HepG2 (cell line): ENCODE measurements around the gene NAV2. TPM values are rescaled to one million over a fixed set of nuclear protein-coding genes. Genes with fewer than 3 reads are reported as not detected.

Experiments
- ATAC-seq: fragments of 200-7000 bp; cut with Tn5 transposase; 3 replicates; pipeline ENCODE4 v1.9.1; 2020; ENCODE audit warnings: mild to moderate bottlenecking, moderate library complexity
- BruUV-seq: library from RNA; stranded (reverse); fragments of 400-500 nt; replicated peaks from 2 replicates; lab custom pipeline; 2021; lab: Mats Ljungman, UMichigan
- CTCF ChIA-PET: fragments of 300-600 bp; formaldehyde crosslinking; extraction: SDS; loops from one replicate; lab custom pipeline; 2021; ENCODE audit warnings: low total read pairs, inconsistent platforms, low intra/inter-chr PET ratio; lab: Yijun Ruan, JAX
- POLR2A ChIA-PET: fragments of 350-600 bp; sonication (Branson Sonifier 250); formaldehyde crosslinking; loops from one replicate; lab custom pipeline; 2020; ENCODE audit warnings: antibody characterized with exemption, inconsistent platforms; lab: Yijun Ruan, JAX
- DNase-seq: peaks from one replicate; pipeline ENCODE4 v3.0.0-alpha.2; 2015; ENCODE audit warnings: low spot score
- FAIRE-seq: peaks from 3 replicates; lab custom pipeline; 2011; peaks lifted over from hg19 to GRCh38; lab: Jason Lieb, UNC
- H2AFZ ChIP-seq: one replicate; pipeline ENCODE4 v1.6.1; 2011; ENCODE audit warnings: low read length, inconsistent platforms
- H3K27ac ChIP-seq: fragments of 300-600 bp; 3 replicates; pipeline ENCODE4 v1.8.0; 2011; ENCODE audit warnings: mixed run types, mild to moderate bottlenecking, mixed read lengths, low read length, inconsistent platforms; ENCODE audit not compliant: insufficient read depth; ENCODE audit errors: extremely low read length
- H3K27me3 ChIP-seq, 2 experiments: fragments of 200-600 bp in 1 of 2; 2 replicates in 1 of 2; 3 replicates in 1 of 2; pipeline versions ENCODE4 v1.6.0 to v1.8.0; 2011; ENCODE audit warnings: low read length in 2 of 2, mild to moderate bottlenecking in 2 of 2, moderate library complexity in 2 of 2, inconsistent platforms in 1 of 2; ENCODE audit not compliant: insufficient read depth in 2 of 2, control insufficient read depth in 1 of 2
- H3K36me3 ChIP-seq, 2 experiments: fragments of 200-600 bp in 1 of 2; replicated peaks in 1 of 2; 2 replicates in 1 of 2; 3 replicates in 1 of 2; pipeline versions ENCODE4 v1.5.1 to v1.8.0; 2011; ENCODE audit warnings: low read length in 2 of 2, inconsistent platforms in 1 of 2; ENCODE audit not compliant: insufficient read depth in 2 of 2, control insufficient read depth in 1 of 2
- H3K4me1 ChIP-seq: 2 replicates; pipeline ENCODE4 v1.5.1; 2012; ENCODE audit warnings: low read length, inconsistent platforms; ENCODE audit not compliant: insufficient read depth
- H3K4me2 ChIP-seq: 2 replicates; pipeline ENCODE4 v1.6.0; 2011; ENCODE audit warnings: low read depth, low read length, inconsistent platforms
- H3K4me3 ChIP-seq, 3 experiments: fragments of 200-600 bp in 1 of 3; sonication (generic), shearing (Covaris generic) in 1 of 3; replicated peaks in 1 of 3; 2 replicates each; pipeline ENCODE4 v1.5.1; 2011 to 2016; ENCODE audit warnings: low read length in 3 of 3, inconsistent platforms in 2 of 3, low read depth in 2 of 3, mild to moderate bottlenecking in 2 of 3, control low read depth in 1 of 3, mixed read lengths in 1 of 3; ENCODE audit not compliant: insufficient read depth in 1 of 3
- H3K79me2 ChIP-seq: one replicate; pipeline ENCODE4 v1.6.1; 2011; ENCODE audit warnings: low read length, inconsistent platforms; ENCODE audit not compliant: insufficient read depth
- H3K9ac ChIP-seq: 2 replicates; pipeline ENCODE4 v1.6.0; 2011; ENCODE audit warnings: mild to moderate bottlenecking, low read depth, low read length, inconsistent platforms; ENCODE audit not compliant: insufficient read depth
- H3K9me3 ChIP-seq: 2 replicates; pipeline ENCODE4 v1.5.1; 2012; ENCODE audit warnings: mild to moderate bottlenecking, low read length
- H4K20me1 ChIP-seq: 2 replicates; pipeline ENCODE4 v1.6.0; 2011; ENCODE audit warnings: inconsistent platforms, mild to moderate bottlenecking, low read length, moderate library complexity; ENCODE audit not compliant: insufficient read depth
- BCL6 ChIP-seq: IDR thresholded peaks from 2 replicates; pipeline ENCODE4 v1.6.1; 2016; ENCODE audit warnings: missing genetic modification reagents, missing compliant biosample characterization
- CBFB ChIP-seq: sonication (generic); formaldehyde crosslinking; IDR thresholded peaks from 2 replicates; pipeline ENCODE4 v1.4.0; 2020; ENCODE audit warnings: missing genetic modification reagents
- EED ChIP-seq: sonication (generic); formaldehyde crosslinking; IDR thresholded peaks from 2 replicates; pipeline ENCODE4 v1.5.0; 2020; ENCODE audit warnings: mild to moderate bottlenecking, missing genetic modification reagents
- ELF4 ChIP-seq: sonication (generic); formaldehyde crosslinking; IDR thresholded peaks from 2 replicates; pipeline ENCODE4 v1.5.0; 2020; ENCODE audit warnings: missing genetic modification reagents, mild to moderate bottlenecking, moderate library complexity, borderline replicate concordance
- HMG20B ChIP-seq: conservative IDR thresholded peaks from 2 replicates; pipeline ENCODE4 v1.6.1; 2016; ENCODE audit warnings: missing genetic modification reagents, missing compliant biosample characterization
- HOXD1 ChIP-seq: sonication (generic); formaldehyde crosslinking; IDR thresholded peaks from 2 replicates; pipeline ENCODE4 v1.5.0; 2020; ENCODE audit warnings: missing genetic modification reagents
- MED1 ChIP-seq: sonication (generic); formaldehyde crosslinking; IDR thresholded peaks from 2 replicates; pipeline ENCODE4 v1.4.0; 2020; ENCODE audit warnings: missing genetic modification reagents
- RARG ChIP-seq: sonication (generic); formaldehyde crosslinking; IDR thresholded peaks from 2 replicates; pipeline ENCODE4 v1.4.0; 2020; ENCODE audit warnings: low read depth, mild to moderate bottlenecking, missing genetic modification reagents
- RBM22 ChIP-seq: fragments of 200-400 bp; formaldehyde crosslinking; optimal IDR thresholded peaks from 2 replicates; pipeline ENCODE3; 2017; ENCODE audit warnings: mild to moderate bottlenecking, low read length, moderate library complexity
- REXO4 ChIP-seq: sonication (generic); formaldehyde crosslinking; IDR thresholded peaks from 2 replicates; pipeline ENCODE4 v1.8.0; 2022; ENCODE audit warnings: missing genetic modification reagents, mild to moderate bottlenecking, borderline replicate concordance
- RFXANK ChIP-seq: IDR thresholded peaks from 2 replicates; pipeline ENCODE4 v1.6.1; 2016
- RNF2 ChIP-seq: fragments of 450-650 bp; conservative IDR thresholded peaks from 2 replicates; pipeline ENCODE4 v1.6.1; 2016; ENCODE audit warnings: low read depth
- THYN1 ChIP-seq: sonication (generic); formaldehyde crosslinking; IDR thresholded peaks from 2 replicates; pipeline ENCODE4 v1.8.1; 2023; ENCODE audit warnings: low read depth, mild to moderate bottlenecking, moderate library complexity, missing genetic modification reagents, borderline replicate concordance
- ZNF234 ChIP-seq: sonication (generic); formaldehyde crosslinking; conservative IDR thresholded peaks from 2 replicates; pipeline ENCODE4 v1.5.1; 2020; ENCODE audit warnings: mild to moderate bottlenecking, missing genetic modification reagents
- ZNF558 ChIP-seq: sonication (generic); formaldehyde crosslinking; IDR thresholded peaks from 2 replicates; pipeline ENCODE4 v1.9.0; 2022; ENCODE audit warnings: mild to moderate bottlenecking, missing genetic modification reagents, borderline replicate concordance
- WGBS: methylation state at CpG from one replicate; pipeline ENCODE4 v1.1.6; 2017; ENCODE audit warnings: low lambda C conversion rate; 5-methylcytosine and 5-hydroxymethylcytosine counted together
- in situ Hi-C: cut with HindIII; loops from 2 replicates; pipeline ENCODE4 v1.10.0; 2017; ENCODE audit warnings: low pct_unique_long_range_greater_than_20kb; ENCODE audit not compliant: extremely low pct_ligation_motif_present
- intact Hi-C: fragments of 100-400 bp; cut with micrococcal nuclease; formaldehyde crosslinking; loops from one replicate; pipeline ENCODE4 v1.10.0; 2022; ENCODE audit not compliant: unreplicated experiment
- polyA plus RNA-seq, 8 experiments: library from polyadenylated mRNA; depleted of rRNA in 3 of 8; stranded (reverse) in 7 of 8; unstranded in 1 of 8; fragments of >200 nt; fragmentation: Illumina TruSeq in 4 of 8; extraction: Trizol in 4 of 8; gene quantifications; 2 replicates each; pipeline versions ENCODE4 v1.2.1 to v1.2.3, GENCODE V29; 2011 to 2016; ENCODE audit warnings: low read depth in 4 of 8, missing spikeins in 1 of 8, mixed read lengths in 1 of 8; ENCODE audit not compliant: insufficient read depth in 1 of 8
- total RNA-seq, 5 experiments: library from RNA; depleted of rRNA; stranded (reverse); fragments of >200 nt; fragmentation: Illumina TruSeq; extraction: Trizol; gene quantifications; 2 replicates each; pipeline ENCODE4 v1.2.3, GENCODE V29; 2016; ENCODE audit warnings: low read depth in 1 of 5
- TF ChIP-seq, protein P1 (sequence below): IDR thresholded peaks from 2 replicates; pipeline ENCODE4 v1.6.1; 2016; ENCODE audit warnings: mild to moderate bottlenecking
- TF ChIP-seq, protein P2 (sequence below): sonication (generic); formaldehyde crosslinking; IDR thresholded peaks from 2 replicates; pipeline ENCODE4 v1.4.0; 2020; ENCODE audit warnings: missing genetic modification reagents, mild to moderate bottlenecking, borderline replicate concordance
- TF ChIP-seq, protein P3 (sequence below): sonication (generic); formaldehyde crosslinking; IDR thresholded peaks from 2 replicates; pipeline ENCODE4 v1.4.0; 2020; ENCODE audit warnings: low read depth, mild to moderate bottlenecking, missing genetic modification reagents

The NAV2 gene
- total and polyA plus RNA-seq, 2 of the 13 experiments (the other 11 are each of a cell fraction or from before 2014, with no cell fraction given) = 9.3 to 34.6 TPM

DNA sequence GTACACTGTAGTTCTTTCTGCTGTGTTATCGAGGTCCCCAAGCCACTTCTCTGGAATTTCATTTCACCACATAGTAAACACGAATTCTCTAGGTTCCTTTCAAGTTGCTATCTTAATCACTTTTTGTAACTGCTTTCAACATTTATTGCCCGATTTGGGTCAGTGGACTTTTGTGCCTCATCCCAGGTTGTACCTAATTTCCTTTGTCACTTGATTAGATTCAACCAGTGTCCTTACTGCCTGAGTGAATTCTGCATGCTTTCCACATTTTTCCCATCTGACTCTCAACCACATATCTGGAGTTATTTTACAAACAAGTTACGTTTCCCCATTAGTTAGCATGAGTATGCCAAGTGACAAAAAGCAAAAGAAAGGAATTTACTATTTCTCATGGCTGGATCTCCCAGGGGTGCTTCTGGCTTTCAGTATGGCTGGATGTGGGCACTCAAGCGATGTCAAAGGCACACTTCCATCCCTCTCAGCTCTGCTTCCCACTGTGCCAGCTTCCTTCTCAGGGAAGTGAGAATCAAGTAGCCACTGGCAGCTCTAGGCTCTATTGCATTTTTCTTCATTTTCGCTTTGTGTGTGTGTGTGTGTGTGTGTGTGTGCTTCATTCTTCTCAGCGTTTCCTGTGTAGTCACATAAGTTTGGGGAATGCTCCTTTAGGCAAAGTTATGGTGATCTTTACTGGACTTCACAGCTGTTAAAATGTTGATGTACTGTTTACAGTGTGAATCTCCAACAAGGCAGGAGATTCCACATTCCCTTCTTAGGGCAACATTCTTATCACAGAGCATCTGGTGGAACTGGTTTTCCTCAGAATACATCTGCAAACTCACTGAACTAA, 318.7 kb downstream of the NAV2 start (continued):
- TF ChIP-seq, protein P1, sequence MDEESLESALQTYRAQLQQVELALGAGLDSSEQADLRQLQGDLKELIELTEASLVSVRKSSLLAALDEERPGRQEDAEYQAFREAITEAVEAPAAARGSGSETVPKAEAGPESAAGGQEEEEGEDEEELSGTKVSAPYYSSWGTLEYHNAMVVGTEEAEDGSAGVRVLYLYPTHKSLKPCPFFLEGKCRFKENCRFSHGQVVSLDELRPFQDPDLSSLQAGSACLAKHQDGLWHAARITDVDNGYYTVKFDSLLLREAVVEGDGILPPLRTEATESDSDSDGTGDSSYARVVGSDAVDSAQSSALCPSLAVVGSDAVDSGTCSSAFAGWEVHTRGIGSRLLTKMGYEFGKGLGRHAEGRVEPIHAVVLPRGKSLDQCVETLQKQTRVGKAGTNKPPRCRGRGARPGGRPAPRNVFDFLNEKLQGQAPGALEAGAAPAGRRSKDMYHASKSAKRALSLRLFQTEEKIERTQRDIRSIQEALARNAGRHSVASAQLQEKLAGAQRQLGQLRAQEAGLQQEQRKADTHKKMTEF (CRISPR knock-in tag) = no peak
- TF ChIP-seq RNF2 (no peak), MED1 (CRISPR knock-in tag) (peak; percentile 57), HMG20B (CRISPR knock-in tag) (0 out of 2 replicates have a peak, but pooled peaks have one; percentile 60), EED (CRISPR knock-in tag) (no peak), HOXD1 (no peak), CBFB (CRISPR knock-in tag) (peak; percentile 98), BCL6 (CRISPR knock-in tag) (peak; percentile 73)

DNA sequence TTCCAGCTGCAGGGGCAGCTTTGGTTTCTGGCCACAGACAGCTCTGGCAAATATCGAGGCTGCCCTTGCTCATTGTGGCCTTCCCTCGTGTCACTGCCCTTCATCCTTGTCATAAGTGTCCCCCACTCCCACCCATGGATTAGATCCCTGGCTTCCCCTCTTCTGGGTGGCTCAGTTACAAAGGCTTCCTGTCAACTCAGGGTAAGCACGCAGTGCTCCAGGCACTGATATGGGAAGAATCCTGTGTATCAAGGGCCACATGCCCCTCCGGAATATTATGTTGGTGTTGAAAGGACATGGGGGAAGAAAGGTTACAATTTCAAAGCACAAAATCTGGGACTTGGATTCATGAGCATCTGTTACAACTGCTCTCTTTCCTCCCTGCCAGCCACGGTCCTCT, 319.5 kb downstream of the NAV2 start:
- CTCF ChIA-PET = no interaction called here
- POLR2A ChIA-PET = interaction anchor here (2.2 kb wide), 1 partner anchor 10 kb away, joined by 12 read pairs; no protein-coding TSS in a partner anchor
- Histone ChIP-seq H4K20me1 (no peaks in the 10 kb centered on the region), H3K9me3 (no peaks in the 10 kb centered on the region), H3K27me3 (no peaks in the 10 kb centered on the region), H3K79me2 (peaks cover 73% of the 10 kb centered on the region), H3K27ac (no peak overlapping the region), H2AFZ (no peak overlapping the region), H3K4me1 (peaks cover 100% of the 10 kb centered on the region), H3K36me3 (peaks cover 1 to 6% of the 10 kb centered on the region in 2 experiments; a peak in 1 of 5 replicates), H3K9ac (no peak overlapping the region), H3K4me3 (no peak overlapping the region), H3K4me2 (no peak overlapping the region)
- DNase-seq (no peak), FAIRE-seq (no peak), ATAC-seq (no peak)
- in situ Hi-C loops = no loop called here
- BruUV-seq = no TSS peak
- TF ChIP-seq ZNF558 (CRISPR knock-in tag) = no peak
- TF ChIP-seq ZNF234 = no peak
- TF ChIP-seq REXO4 (CRISPR knock-in tag) = no peak
- TF ChIP-seq, protein P2, sequence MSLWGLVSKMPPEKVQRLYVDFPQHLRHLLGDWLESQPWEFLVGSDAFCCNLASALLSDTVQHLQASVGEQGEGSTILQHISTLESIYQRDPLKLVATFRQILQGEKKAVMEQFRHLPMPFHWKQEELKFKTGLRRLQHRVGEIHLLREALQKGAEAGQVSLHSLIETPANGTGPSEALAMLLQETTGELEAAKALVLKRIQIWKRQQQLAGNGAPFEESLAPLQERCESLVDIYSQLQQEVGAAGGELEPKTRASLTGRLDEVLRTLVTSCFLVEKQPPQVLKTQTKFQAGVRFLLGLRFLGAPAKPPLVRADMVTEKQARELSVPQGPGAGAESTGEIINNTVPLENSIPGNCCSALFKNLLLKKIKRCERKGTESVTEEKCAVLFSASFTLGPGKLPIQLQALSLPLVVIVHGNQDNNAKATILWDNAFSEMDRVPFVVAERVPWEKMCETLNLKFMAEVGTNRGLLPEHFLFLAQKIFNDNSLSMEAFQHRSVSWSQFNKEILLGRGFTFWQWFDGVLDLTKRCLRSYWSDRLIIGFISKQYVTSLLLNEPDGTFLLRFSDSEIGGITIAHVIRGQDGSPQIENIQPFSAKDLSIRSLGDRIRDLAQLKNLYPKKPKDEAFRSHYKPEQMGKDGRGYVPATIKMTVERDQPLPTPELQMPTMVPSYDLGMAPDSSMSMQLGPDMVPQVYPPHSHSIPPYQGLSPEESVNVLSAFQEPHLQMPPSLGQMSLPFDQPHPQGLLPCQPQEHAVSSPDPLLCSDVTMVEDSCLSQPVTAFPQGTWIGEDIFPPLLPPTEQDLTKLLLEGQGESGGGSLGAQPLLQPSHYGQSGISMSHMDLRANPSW (CRISPR knock-in tag) = no peak
- TF ChIP-seq ELF4 = no peak
- TF ChIP-seq, protein P3, sequence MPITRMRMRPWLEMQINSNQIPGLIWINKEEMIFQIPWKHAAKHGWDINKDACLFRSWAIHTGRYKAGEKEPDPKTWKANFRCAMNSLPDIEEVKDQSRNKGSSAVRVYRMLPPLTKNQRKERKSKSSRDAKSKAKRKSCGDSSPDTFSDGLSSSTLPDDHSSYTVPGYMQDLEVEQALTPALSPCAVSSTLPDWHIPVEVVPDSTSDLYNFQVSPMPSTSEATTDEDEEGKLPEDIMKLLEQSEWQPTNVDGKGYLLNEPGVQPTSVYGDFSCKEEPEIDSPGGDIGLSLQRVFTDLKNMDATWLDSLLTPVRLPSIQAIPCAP (CRISPR knock-in tag) = no peak
- no peak for TF ChIP-seq THYN1 (CRISPR knock-in tag)
- TF ChIP-seq RFXANK (CRISPR knock-in tag) = no peak
- TF ChIP-seq RBM22 = no peak
- no peak for TF ChIP-seq RARG
- WGBS = 80% methylated on average over 5 of the region's 5 CpGs
- intact Hi-C loops = no loop called here
